Activated CD8-positive, alpha-beta T cell treated with anti-CD3 and anti-CD28 coated beads for 36 hours (primary cell): Measurements from ENCODE around the gene GSPT1. TPM values are rescaled to one million over a fixed set of nuclear protein-coding genes. Genes with fewer than 3 reads are reported as not detected.
A peak's percentile ranks its signal among the peaks of the same experiment; 100 is the strongest.

Source experiments
- ATAC-seq: fragments of 200-7000 bp; cut with Tn5 transposase; one replicate; pipeline ENCODE4 v1.10.0; 2021; ENCODE audit warnings: mild to moderate bottlenecking, moderate library complexity
- CTCF ChIA-PET: fragments of 350-600 bp; sonication (Branson Sonifier 250); formaldehyde crosslinking; loops from one replicate; lab custom pipeline; 2021; ENCODE audit warnings: antibody characterized with exemption; lab: Charles Lee
- POLR2A ChIA-PET: fragments of 350-600 bp; sonication (Branson Sonifier 250); formaldehyde crosslinking; loops from one replicate; lab custom pipeline; 2021; ENCODE audit warnings: antibody characterized with exemption; lab: Charles Lee
- DNase-seq: peaks from one replicate; pipeline ENCODE4 v3.0.0-alpha.2; 2020
- H3K27ac Mint-ChIP-seq: one replicate; pipeline ENCODE4 v1.8.0; 2021; ENCODE audit warnings: mild to moderate bottlenecking, mixed read lengths
- H3K27me3 Mint-ChIP-seq: one replicate; pipeline ENCODE4 v1.8.0; 2021; ENCODE audit warnings: mixed read lengths
- H3K36me3 Mint-ChIP-seq: one replicate; pipeline ENCODE4 v1.8.0; 2021; ENCODE audit warnings: low read depth, mixed read lengths
- H3K4me1 Mint-ChIP-seq: one replicate; pipeline ENCODE4 v1.8.0; 2021; ENCODE audit warnings: low read depth, mixed read lengths
- H3K4me3 Mint-ChIP-seq: one replicate; pipeline ENCODE4 v1.8.0; 2021; ENCODE audit warnings: mild to moderate bottlenecking, moderate library complexity, mixed read lengths
- H3K9me3 Mint-ChIP-seq: one replicate; pipeline ENCODE4 v1.8.0; 2021; ENCODE audit warnings: mixed read lengths
- CTCF ChIP-seq: fragments of 200-600 bp; IDR thresholded peaks from one replicate; pipeline ENCODE4 v1.8.0; 2022; ENCODE audit warnings: antibody characterized with exemption, mild to moderate bottlenecking
- intact Hi-C: fragments of 100-400 bp; cut with micrococcal nuclease; formaldehyde crosslinking; loops from one replicate; pipeline ENCODE4 v1.10.0; 2022
- total RNA-seq, 2 experiments: library from RNA; stranded (reverse); gene quantifications; one replicate each; pipeline ENCODE4 v1.2.3, GENCODE V29; 2021

GSPT1 gene
- total RNA-seq, 2 experiments from 2014 or later = 202 to 204 TPM

- intact Hi-C loops = no loop called here
- ATAC-seq (no peak), DNase-seq (no peak)
- CTCF ChIA-PET = interaction anchor here (1.2 to 1.6 kb wide), 2 partner anchors 34 to 199 kb away, joined by 3 to 9 read pairs; no protein-coding TSS in a partner anchor
- TF ChIP-seq CTCF = no peak
- Mint-ChIP-seq H3K27ac (peak overlapping the region; percentile 27), H3K36me3 (peaks cover 11% of the 10 kb centered on the region), H3K4me3 (no peak overlapping the region), H3K4me1 (peaks cover 15% of the 10 kb centered on the region), H3K27me3 (no peaks in the 10 kb centered on the region), H3K9me3 (no peaks in the 10 kb centered on the region)
- POLR2A ChIA-PET = interaction anchor here (0.7 to 1.4 kb wide), 4 partner anchors 14 to 17 kb away, joined by 3 read pairs; no protein-coding TSS in a partner anchor
Observed at GRCh38 chr16:11868412-11868980, 47.3 kb downstream of the GSPT1 start.

DNA sequence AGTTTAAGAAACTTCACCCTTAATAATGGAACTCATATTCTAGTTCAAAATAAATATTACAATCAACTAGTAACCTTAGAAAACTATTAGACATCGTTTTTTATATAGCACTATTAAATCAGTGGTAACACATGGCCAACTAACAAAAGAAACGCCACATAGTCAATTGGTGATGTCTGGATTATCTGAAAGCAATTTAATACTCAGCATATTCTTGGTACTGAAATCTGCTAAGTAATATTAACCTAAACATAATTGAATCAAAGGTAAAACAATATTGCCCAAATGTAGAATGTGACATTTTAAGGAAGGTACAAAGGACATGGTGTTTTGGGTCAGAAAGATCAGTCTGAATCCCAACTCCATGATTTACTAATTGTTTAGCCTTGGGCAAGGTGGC lies 53.3 kb downstream of the GSPT1 start:
- Mint-ChIP-seq H3K4me3 (no peak overlapping the region), H3K4me1 (peaks cover 18% of the 10 kb centered on the region), H3K9me3 (no peaks in the 10 kb centered on the region), H3K36me3 (peaks cover 4% of the 10 kb centered on the region), H3K27ac (no peak overlapping the region), H3K27me3 (no peaks in the 10 kb centered on the region)
- TF ChIP-seq CTCF = no peak
- CTCF ChIA-PET = no interaction called here
- no peak for ATAC-seq
- POLR2A ChIA-PET = no interaction called here
- intact Hi-C loops = no loop called here
- DNase-seq = no peak

- no peak for DNase-seq
- ChIA-PET POLR2A (interaction anchor here (1.4 kb wide), 1 partner anchor 10 kb away, joined by 3 read pairs; no protein-coding TSS in a partner anchor), CTCF (no interaction called here)
- Mint-ChIP-seq H3K4me3 (no peak overlapping the region), H3K27ac (no peak overlapping the region), H3K4me1 (peaks cover 31% of the 10 kb centered on the region), H3K36me3 (peaks cover 24% of the 10 kb centered on the region), H3K9me3 (no peaks in the 10 kb centered on the region), H3K27me3 (no peaks in the 10 kb centered on the region)
- intact Hi-C loops = no loop called here
- TF ChIP-seq CTCF = no peak
- no peak for ATAC-seq
Observed at GRCh38 chr16:11857161-11857560, 58.6 kb downstream of the GSPT1 start.

- intact Hi-C loops = no loop called here
- Mint-ChIP-seq H3K36me3 (peaks cover 60% of the 10 kb centered on the region), H3K4me1 (peaks cover 49% of the 10 kb centered on the region), H3K4me3 (peak overlapping the region; percentile 96), H3K27me3 (no peaks in the 10 kb centered on the region), H3K9me3 (no peaks in the 10 kb centered on the region), H3K27ac (peak overlapping the region; percentile 95)
- DNase-seq (no peak), ATAC-seq (no peak)
- POLR2A ChIA-PET = interaction anchor here (1.0 to 2.0 kb wide), 8 partner anchors 11 to 228 kb away, joined by 3 to 21 read pairs (median 4); partner anchors contain the start of gene SNX29
- TF ChIP-seq CTCF = no peak
- CTCF ChIA-PET = interaction anchor here (1.2 to 1.4 kb wide), 2 partner anchors 55 to 216 kb away, joined by 6 read pairs; partner anchors contain the start of gene ZC3H7A
Observed at GRCh38 chr16:11852092-11852809, 63.5 kb downstream of the GSPT1 start.
